IPS DF 6.9 (cell line): ENCODE data around the gene USO1.

Experiments used
- DNase-seq: peaks from one replicate; pipeline ENCODE4 v3.0.0-alpha.2; 2013; ENCODE audit warnings: low read depth, low spot score
- H3K27ac ChIP-seq: one replicate; pipeline ENCODE4 v1.5.1; 2013; ENCODE audit warnings: low read length, control low read depth
- H3K27me3 ChIP-seq: 2 replicates; pipeline ENCODE4 v1.6.1; 2013; ENCODE audit warnings: mild to moderate bottlenecking, low read length; ENCODE audit not compliant: control insufficient read depth, insufficient read depth
- H3K36me3 ChIP-seq: 2 replicates; pipeline ENCODE4 v1.6.1; 2013; ENCODE audit warnings: low read length; ENCODE audit not compliant: control insufficient read depth, insufficient read depth
- H3K4me1 ChIP-seq: 2 replicates; pipeline ENCODE4 v1.6.1; 2013; ENCODE audit warnings: low read length; ENCODE audit not compliant: control insufficient read depth, insufficient read depth
- H3K4me3 ChIP-seq: 2 replicates; pipeline ENCODE4 v1.5.1; 2013; ENCODE audit warnings: mild to moderate bottlenecking, low read length
- H3K9me3 ChIP-seq: 2 replicates; pipeline ENCODE4 v1.6.1; 2013; ENCODE audit warnings: low read length, inconsistent platforms; ENCODE audit not compliant: control insufficient read depth, insufficient read depth
- WGBS: extraction: QIAGEN DNeasy Blood & Tissue Kit; methylation state at CpG from one replicate; pipeline ENCODE4 v1.1.7; 2013; ENCODE audit warnings: mixed read lengths, missing lambda C conversion rate; ENCODE audit not compliant: insufficient read length, insufficient coverage; 5-methylcytosine and 5-hydroxymethylcytosine counted together

USO1 gene

DNA sequence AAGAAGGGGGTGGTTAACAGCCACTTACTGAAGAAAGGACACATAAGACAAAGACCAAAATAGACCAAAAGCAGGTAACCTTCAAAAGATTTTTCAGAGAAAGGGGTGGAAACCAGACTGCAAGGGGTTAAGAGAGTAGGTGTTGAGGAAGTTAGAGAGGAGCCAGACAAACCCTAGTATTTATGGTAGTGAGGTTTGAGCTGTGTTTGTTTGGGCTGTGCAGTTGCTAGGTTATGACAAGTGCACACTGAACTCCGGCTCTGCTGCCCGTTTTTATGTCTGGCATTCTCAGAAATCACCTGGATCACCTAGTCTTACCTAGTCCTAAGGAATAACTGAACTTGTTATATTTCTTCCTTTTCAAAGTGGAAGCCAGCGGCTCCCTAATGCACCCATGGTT, 28.3 kb upstream of the USO1 start:
- no CpG with 5 or more reads among the region's 3 CpGs for WGBS
- H3K27me3 ChIP-seq: no peaks in the 10 kb centered on the region
- H3K36me3 ChIP-seq: no peaks in the 10 kb centered on the region
- no peak overlapping the region for H3K27ac ChIP-seq
- DNase-seq: no peak
- 0 out of 2 replicates have a peak, but pooled peaks cover 1% of the 10 kb centered on the region for H3K4me1 ChIP-seq
- no peak overlapping the region for H3K4me3 ChIP-seq
- H3K9me3 ChIP-seq: no peaks in the 10 kb centered on the region

- WGBS: no CpG with 5 or more reads among the region's 3 CpGs
- no peak for DNase-seq
- H3K9me3 ChIP-seq: no peaks in the 10 kb centered on the region
- H3K36me3 ChIP-seq: no peaks in the 10 kb centered on the region
- 0 out of 2 replicates have a peak, but pooled peaks cover 1% of the 10 kb centered on the region for H3K4me1 ChIP-seq
- no peak overlapping the region for H3K4me3 ChIP-seq
- no peaks in the 10 kb centered on the region for H3K27me3 ChIP-seq
- H3K27ac ChIP-seq: no peak overlapping the region
These were observed 27.8 kb upstream of the USO1 start for GRCh38 chr4:75696581-75696980.

DNA sequence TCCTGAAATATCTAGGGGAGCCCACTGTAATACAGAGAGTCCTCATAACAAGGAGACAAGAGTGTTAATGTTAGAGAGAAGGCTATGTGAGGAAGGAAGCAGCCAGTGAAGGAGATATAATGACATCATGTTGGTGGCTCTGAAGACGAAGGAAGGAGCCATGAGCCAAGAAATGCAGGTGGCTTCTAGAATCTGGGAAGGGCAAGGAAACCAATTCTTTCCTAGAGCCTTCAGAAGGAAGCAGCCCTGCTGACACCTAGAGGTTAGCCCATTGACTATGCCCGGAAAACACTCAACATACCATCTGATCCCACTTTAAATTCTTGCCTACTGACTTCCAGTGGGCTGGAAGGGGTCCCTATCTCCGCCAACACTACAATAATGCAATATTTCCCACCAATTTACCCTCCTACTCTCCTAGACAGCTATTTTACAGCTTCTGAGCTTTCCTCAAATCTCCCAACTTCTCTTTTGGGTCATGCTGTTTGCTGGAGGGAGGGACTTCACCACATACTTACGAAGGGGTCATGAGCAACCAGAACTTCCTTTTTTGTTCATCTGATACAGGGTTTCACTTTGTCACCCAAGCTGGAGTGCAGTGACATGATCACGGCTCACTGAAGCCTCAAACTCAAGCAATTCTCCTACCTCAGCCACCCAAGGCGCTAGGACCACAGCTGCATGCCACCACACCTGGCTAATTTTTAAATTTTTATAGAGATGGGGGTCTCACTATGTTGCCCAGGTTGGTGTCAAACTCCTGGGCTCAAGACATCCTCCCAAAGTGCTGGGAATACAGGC, 26.0 kb upstream of the USO1 start:
- no CpG with 5 or more reads among the region's 6 CpGs for WGBS
- H3K4me3 ChIP-seq: no peak overlapping the region
- no peaks in the 10 kb centered on the region for H3K9me3 ChIP-seq
- no peak for DNase-seq
- H3K27me3 ChIP-seq: no peaks in the 10 kb centered on the region
- no peaks in the 10 kb centered on the region for H3K36me3 ChIP-seq
- no peak overlapping the region for H3K27ac ChIP-seq
- H3K4me1 ChIP-seq: peaks cover 5% of the 10 kb centered on the region; the same call in 1 of the 2 replicates

DNA sequence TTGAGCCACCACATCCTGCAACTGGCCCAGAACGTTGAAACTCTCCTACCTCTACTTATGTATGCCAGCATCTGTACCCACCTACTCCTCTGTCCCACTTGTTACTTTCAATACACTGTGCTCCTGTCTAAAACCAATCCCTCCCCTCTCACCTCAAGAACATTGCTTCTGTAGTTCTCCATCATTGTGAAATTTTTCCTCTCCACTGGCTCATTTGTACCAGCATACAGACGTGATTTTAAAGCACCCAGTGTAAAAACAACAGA, 25.5 kb upstream of the USO1 start:
- H3K4me3 ChIP-seq: no peak overlapping the region
- DNase-seq: no peak
- H3K27ac ChIP-seq: no peak overlapping the region

DNA sequence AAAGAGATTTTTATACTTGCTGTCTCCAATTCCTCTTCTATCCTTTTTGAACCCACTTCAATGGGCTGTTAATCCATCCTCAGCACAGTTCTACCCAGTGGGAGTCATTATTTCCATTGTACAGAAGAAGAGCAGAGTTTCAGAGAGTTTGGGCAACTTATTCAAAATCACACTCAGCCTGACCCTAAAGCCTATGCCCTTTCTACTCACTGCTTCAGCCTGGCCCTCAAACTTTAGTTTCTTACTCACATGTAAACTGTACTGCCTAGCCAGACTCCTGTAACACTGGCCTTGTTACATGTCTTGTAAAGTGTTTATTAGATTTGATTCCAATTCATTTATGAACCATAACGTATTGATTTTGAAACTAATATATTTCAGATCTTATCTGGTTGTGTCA, 25.1 kb upstream of the USO1 start:
- Histone ChIP-seq H3K27me3 (no peaks in the 10 kb centered on the region), H3K36me3 (no peaks in the 10 kb centered on the region), H3K4me1 (peaks cover 5% of the 10 kb centered on the region; the same call in 1 of the 2 replicates), H3K9me3 (no peaks in the 10 kb centered on the region), H3K27ac (no peak overlapping the region), H3K4me3 (no peak overlapping the region)
- WGBS: no CpG with 5 or more reads among the region's 1 CpG
- no peak for DNase-seq

More for the DNA sequence above, 25.5 kb upstream of the USO1 start:
- Histone ChIP-seq H3K4me1 (peaks cover 5% of the 10 kb centered on the region; the same call in 1 of the 2 replicates), H3K9me3 (no peaks in the 10 kb centered on the region), H3K36me3 (no peaks in the 10 kb centered on the region), H3K27me3 (no peaks in the 10 kb centered on the region)
- WGBS: no CpG with 5 or more reads among the region's 2 CpGs

DNA sequence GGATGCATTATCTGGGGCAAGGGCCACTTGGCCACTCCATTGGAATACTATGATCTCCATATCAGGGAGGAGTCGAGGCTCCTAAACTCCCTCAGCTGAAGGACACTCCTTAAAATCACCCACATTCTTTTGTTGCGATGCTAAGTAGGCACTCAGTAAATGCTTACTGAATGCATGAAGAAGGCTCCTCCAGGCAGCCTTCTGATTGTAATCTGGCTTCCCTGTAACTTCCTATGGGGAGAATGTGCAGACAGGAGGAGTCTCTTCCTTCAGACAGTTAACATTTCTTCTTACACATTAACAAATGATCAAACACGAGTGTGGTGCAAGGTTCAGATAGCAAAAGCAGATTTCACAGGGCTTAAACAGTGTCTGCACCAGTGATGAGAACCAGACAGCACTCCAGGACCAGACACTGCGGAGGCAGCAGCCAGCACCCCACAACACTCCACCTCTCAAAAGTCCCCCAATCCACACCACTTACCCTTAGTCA, 21.4 kb upstream of the USO1 start:
- Histone ChIP-seq H3K27me3 (no peaks in the 10 kb centered on the region), H3K4me3 (no peak overlapping the region), H3K27ac (no peak overlapping the region), H3K36me3 (no peaks in the 10 kb centered on the region), H3K4me1 (peaks cover 6% of the 10 kb centered on the region; the same call in 1 of the 2 replicates), H3K9me3 (no peaks in the 10 kb centered on the region)
- no CpG with 5 or more reads among the region's 4 CpGs for WGBS
- no peak for DNase-seq

GRCh38 chr4:75705198-75705977, 19.0 kb upstream of the USO1 start:
- H3K27me3 ChIP-seq: no peaks in the 10 kb centered on the region
- peak; percentile 82 for DNase-seq
- H3K9me3 ChIP-seq: no peaks in the 10 kb centered on the region
- peaks cover 8% of the 10 kb centered on the region; the same call in 1 of the 2 replicates for H3K4me1 ChIP-seq
- H3K36me3 ChIP-seq: no peaks in the 10 kb centered on the region
- WGBS: no CpG with 5 or more reads among the region's 6 CpGs
- H3K4me3 ChIP-seq: no peak overlapping the region
- no peak overlapping the region for H3K27ac ChIP-seq

GRCh38 chr4:75708218-75708691, 16.1 kb upstream of the USO1 start:
- Histone ChIP-seq H3K36me3 (no peaks in the 10 kb centered on the region), H3K4me1 (peaks cover 4% of the 10 kb centered on the region; the same call in 1 of the 2 replicates), H3K4me3 (no peak overlapping the region), H3K27ac (peak overlapping the region; percentile 41), H3K27me3 (no peaks in the 10 kb centered on the region), H3K9me3 (no peaks in the 10 kb centered on the region)
- no peak for DNase-seq
- no CpG with 5 or more reads among the region's 3 CpGs for WGBS

GRCh38 chr4:75710246-75710645, 14.1 kb upstream of the USO1 start:
- no peak for DNase-seq
- Histone ChIP-seq H3K9me3 (no peaks in the 10 kb centered on the region), H3K4me1 (peaks cover 6% of the 10 kb centered on the region; the same call in 1 of the 2 replicates), H3K36me3 (no peaks in the 10 kb centered on the region), H3K27me3 (no peaks in the 10 kb centered on the region), H3K4me3 (no peak overlapping the region), H3K27ac (no peak overlapping the region)
- no CpG with 5 or more reads among the region's 4 CpGs for WGBS

DNA sequence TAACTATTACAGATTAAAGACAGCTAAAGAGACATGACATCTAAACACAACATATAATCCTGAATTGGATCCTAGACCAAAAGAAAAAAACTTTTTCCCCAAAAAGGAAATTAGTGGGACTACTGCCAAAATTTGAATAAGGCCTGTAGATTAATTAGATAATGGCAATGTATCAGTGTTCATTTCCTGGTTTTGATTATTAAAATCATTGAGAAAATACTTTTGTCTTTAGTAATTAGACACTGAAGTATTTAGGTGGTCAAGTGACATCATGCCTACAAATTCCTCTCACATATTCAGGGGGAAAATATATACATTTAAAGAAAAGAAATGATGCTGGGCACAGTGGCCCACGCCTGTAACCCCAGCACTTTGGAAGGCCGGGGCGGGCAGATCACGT, 10.4 kb upstream of the USO1 start:
- DNase-seq: no peak
- WGBS: no CpG with 5 or more reads among the region's 4 CpGs

More for the DNA sequence above, 10.4 kb upstream of the USO1 start:
- peaks cover 2% of the 10 kb centered on the region; the same call in 1 of the 2 replicates for H3K4me1 ChIP-seq
- H3K9me3 ChIP-seq: no peaks in the 10 kb centered on the region
- peaks cover 3% of the 10 kb centered on the region; the same call in 1 of the 2 replicates for H3K36me3 ChIP-seq
- no peak overlapping the region for H3K4me3 ChIP-seq
- H3K27ac ChIP-seq: no peak overlapping the region
- H3K27me3 ChIP-seq: no peaks in the 10 kb centered on the region
